ENCODE data around the gene ZFP1.
"Not testable (repeated sequence)": the region's sequence is repeated elsewhere in the genome, so short reads cannot be mapped to it uniquely, and the experiment has no call there.

The ZFP1 gene

DNA sequence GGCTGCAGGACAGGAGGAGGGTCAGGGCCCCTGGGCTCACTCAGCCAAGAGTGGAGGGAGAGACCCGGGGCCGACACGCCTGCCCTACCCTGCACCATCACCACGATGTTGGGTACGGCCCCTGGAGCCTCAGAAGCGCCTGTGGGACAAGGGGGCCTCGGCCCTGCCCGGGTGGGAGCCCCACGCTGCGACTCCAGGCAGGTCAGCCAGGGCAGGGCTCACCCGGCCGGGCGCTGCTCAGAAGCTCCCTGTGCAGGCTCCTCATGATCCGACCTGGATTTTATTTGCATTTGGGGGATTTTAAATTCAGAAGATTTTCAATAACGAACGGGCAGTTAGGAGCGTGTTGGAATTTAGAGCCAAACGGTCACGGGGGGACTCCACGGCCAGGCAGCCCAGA is 56.6 kb downstream of the ZFP1 start:
- not testable (repeated sequence) for DNase-seq (ENCODE audit: low spot score)

- DNase-seq (ENCODE audit: low spot score) = not testable (repeated sequence)
Measured at GRCh38 chr16:75205438-75205837, 57.1 kb downstream of the ZFP1 start.

DNA sequence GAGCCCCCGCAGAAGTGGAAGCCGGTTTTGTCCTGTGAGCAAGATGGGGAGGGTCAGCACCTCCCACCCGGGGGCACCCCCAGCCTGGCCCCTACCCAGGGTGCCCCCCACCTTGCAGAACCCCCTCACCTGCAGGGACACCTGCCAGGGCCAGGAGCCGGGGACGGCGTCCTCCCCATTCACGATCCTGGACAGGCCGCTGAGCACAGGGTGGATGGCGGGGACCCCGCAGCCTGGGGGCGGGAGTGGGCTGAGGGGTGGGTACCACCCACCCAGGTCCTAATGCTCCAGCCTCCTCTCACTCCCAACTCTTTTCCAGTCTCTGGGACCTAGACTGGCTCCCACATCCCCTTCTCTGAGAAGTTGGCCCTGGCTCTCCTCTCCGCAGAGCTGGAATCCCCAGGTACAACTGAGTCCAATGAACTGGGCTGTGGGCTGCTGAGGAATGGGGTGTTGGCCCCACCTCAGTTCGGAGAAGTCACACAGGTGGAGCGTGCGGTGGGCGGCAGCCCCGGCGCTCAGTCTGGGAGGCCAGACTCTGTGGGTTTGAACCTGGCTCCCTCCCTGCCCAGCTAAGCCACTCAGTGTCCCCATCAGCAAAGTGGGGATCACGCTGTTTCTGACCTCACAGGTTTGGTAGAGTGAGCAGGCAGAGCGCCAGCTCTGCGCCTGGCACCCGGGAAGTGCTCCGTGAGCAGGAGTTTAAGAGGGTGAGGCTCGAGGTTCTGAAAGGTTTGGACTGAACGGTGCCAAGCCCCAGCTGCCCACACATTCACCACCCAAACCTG is 57.8 kb downstream of the ZFP1 start:
- DNase-seq (ENCODE audit: low spot score) = not testable (repeated sequence)

DNA sequence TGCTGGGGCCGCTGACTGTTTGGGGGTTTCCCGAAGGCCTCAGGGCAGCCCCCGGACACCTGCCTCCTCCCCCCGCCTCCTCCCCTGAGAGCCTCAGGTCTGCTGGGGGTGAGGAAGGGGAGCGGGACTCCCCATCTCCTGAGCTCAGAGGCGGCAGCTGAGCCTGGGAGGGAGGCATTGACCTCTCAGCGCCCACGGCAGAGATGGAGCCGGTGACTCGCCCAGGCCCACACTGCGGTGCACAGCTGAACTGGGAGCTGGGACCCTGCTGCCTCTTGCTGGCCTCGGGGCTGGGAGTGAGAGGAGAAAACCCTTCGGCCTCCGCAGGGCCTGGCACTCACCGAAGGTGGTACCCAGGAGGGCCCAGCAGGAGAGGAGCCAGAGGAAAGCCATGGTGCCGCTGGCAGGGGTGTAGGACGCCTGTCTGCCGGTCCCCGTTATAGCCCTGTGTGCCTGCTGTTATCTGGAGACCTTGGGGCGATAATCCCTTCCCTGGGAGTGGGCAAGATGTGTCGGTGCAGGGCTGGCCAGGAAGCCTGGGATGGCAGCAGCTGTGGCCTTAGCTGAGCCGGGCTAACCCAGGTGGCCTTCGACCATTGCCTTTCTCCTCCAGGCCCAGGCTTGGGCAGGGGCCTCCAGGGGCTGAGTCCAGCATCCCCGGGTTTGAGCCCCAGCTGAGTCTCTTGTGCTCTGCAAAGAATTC is 58.6 kb downstream of the ZFP1 start, which contains the start of gene CTRB2:
CTRB2 (minus strand) TSS at position 413 of the 703 bp plus-strand sequence; CDS start at position 393, 20 bp downstream.
- DNase-seq (ENCODE audit: low spot score) = no peak

DNA sequence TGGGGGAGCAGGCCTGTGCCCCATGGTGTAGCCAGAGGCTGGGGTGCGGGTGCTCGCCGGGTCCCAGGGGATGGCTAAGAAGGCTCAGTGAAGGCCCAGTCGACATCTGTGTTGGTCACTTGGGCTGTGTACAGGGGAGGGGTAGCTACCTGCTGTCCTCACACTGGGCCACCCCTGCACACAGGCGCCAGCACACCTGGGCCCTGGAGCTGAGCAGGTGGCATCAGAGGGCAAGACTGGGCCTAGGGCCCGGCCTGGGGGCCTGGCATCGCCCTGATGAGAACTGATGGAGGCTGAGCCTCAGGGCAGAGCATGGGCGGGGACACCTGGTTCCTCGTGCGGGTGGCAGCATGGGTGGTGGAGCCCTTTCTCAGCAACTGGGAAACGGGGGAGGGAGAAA is 59.5 kb downstream of the ZFP1 start:
- no peak for DNase-seq (ENCODE audit: low spot score)

DNA sequence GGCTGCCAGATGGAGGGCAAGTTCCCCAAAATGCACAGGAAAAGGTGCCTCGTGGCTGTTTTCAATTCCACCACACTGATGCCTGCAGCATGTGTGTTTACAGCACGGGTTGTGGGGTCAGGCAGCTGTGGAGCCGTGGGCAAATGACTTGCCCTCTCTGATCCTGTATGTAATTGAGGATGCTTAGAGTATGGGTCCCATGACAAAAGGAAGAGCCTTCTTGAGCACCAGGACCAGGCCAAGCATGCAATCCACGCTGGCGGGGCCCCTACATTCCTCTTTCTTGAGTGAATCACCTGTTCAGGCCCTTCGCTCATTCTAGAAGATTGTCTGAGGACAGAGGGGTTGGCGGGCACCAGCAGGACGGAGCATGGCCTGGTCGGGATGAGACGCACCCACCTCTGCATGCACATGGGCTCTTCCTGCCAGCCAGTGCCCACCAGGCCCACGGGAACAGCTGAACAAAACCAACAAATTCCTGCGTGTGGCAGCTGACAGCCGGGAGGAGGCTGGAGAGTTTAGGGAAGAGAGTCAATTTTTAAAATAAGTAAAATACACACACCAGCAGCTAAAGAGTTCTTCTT is 60.0 kb downstream of the ZFP1 start:
- DNase-seq (ENCODE audit: low spot score) = no peak

DNA sequence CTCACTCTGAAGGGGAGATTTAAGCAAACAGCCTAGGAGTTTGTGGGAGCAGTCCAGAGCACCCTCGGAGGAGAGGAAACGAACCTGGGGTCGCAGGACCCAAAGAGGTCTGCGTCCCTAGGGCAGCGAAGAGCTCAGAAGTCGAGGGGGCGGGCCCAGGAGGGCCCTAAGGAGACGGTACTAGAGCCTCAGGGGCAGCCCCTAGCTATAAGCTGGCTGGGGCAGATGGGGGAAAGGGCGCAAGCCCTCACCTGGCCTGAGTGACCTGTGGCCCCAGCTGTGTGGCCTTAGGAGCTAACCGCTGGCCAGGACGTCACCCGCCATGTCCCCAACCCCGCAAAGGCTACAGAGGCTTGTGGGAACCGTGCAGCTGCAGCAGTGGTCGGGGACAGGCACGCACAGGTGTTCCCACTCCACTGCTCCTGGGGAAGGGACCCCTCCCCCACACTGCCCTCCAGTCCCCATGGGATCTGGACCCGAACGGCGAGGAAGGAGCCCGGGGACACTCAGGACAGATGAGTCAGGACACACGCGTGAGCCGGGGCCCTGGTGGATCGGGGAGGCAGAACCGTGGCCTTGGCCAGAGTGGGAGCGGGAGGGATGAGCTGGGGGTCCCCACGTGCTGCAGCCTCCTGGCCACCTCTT is 60.7 kb downstream of the ZFP1 start:
- DNase-seq (ENCODE audit: low spot score) = no peak

DNA sequence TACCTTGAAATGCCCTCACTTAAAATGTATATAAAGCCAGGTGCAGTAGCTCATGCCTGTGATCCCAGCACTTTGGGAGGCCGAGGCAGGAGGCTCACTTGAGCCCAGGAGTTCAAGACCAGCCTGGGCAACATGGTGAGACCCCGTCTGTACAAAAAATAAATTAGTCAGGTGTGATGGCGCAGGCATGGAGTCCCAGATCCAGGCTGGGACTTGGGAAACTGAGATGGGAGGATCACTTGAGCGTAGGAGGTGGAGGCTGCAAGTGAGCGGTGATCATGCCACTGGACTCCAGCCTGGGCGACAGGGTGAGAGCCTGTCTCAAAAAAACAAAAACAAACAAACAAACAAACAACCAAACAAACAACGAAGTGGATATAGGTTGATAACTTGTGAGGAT is 61.2 kb downstream of the ZFP1 start:
- DNase-seq (ENCODE audit: low spot score) = not testable (repeated sequence)

DNA sequence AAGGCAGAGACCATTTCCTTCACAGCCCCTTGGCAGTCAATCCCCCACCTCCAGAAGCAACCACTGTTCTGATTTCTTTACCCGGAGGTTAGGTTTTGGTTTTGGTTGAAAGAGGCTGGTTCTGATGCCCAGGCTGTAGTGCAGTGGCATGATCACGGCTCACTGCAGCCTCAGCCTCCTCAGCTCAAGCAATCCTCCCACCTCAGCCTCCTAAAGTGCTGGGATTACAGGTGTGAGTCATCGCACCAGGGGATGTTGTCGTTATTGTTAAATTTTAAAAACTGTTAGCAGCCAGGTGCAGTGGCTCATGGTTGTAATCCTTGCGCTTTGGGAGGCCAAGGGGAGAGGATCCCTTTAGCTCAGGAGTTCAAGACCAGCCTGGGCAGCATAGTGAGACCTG is 61.6 kb downstream of the ZFP1 start:
- DNase-seq (ENCODE audit: low spot score) = no peak

- not testable (repeated sequence) for DNase-seq (ENCODE audit: low spot score)
Measured at GRCh38 chr16:75211286-75211685, 63.0 kb downstream of the ZFP1 start.

DNA sequence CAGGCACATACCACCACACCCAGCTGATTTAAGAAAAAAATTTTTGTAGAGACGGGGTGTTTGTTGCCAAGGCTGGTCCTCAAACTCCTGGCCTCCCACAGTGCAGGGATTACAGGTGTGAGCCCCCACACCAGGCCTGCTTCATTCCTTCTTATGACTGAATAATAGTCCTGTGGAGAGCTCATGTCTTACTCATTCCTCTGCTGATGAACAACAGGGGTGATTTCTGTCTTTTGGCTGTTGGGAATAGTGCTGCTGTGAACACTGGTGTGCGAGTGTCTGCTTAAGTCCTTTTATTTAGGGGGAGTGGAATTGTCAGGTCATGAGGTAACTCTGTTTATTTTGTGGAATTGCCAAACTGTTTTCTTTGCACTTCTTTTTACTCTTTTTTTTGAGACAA is 67.8 kb downstream of the ZFP1 start:
- DNase-seq (ENCODE audit: low spot score) = no peak

DNA sequence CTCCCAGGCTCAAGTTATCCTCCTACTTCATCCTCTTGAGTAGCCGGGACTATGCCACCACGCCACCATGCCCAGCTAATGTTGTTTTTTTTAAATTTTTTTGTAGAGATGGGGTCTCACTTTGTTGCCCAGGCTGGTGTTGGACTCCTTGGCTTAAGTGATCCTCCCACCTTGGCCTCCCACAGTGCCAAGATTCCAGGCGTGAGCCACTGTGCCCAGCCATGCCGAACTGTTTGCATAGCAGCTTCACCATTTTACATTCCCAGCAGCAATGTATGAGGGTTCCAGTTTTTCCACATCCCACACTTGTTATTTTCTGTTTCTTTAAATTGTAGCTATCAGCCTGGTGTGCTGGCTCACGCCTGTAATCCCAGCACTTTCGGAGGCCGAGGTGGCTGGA is 68.3 kb downstream of the ZFP1 start:
- no peak for DNase-seq (ENCODE audit: low spot score)

DNA sequence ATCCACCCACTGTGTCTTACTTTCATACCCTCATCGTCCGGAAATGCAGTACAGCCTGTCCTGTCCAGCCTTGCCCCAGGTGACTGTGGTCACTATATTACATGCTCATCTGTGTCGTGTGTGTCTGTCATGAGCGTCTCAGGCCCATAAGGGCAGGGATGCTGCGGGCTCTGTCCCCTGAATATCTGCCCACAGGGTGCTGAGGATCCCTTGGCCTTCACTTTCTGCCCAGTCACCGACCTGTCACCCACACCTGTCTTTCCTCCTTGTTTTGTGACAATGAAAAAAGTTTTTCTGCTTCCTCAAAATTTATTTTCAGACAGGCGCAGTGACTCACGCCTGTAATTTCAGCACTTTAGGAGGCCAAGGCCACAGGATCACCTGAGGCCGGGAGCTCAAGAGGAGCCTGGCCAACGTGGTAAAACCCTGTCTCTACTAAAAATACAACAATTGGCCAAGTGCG is 69.1 kb downstream of the ZFP1 start:
- no peak for DNase-seq (ENCODE audit: low spot score)

DNA sequence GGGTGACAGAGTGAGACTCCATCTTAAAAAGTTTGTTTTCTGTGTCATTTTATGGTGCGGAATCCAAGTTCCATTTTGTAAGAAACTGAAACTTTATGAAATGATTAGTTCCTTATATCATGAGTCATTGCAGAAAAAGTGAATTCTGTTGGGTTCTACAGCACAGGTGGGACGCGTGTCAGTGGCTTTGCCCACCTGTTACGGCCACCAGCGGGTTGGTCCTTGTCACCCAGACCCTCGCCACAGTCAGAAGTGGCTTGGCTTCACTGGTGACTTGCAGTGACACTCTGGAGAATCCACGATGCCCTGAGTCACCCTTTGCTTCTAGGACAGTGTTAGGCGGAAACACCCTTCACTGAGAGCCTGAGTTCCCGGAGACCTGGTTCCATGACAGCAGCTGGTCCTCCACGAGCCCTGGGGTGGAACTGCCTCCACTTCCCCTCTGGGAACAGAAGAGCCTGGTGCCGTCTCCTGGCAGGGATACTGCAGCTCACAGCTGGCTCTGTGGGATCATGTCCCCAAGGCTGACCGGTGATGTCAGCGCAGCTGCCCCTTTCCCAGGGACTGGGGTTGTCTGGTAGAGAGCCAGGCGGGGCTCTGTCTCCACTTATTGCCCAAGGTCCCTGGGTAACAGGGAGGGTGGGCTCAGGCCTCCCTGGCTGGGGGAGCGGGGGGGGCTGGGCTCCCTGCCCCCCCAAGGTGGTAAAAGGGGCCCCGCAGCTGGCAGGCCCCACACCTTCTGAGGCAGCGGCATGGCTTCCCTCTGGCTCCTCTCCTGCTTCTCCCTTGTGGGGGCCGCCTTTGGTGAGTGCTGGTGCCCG is 70.1 kb downstream of the ZFP1 start, which contains the start of gene CTRB1:
CTRB1 (plus strand) TSS at position 733 of the 821 bp plus-strand sequence; CDS start at position 753, 20 bp downstream.
- no peak for DNase-seq (ENCODE audit: low spot score)

GRCh38 chr16:75219088-75219487 is 70.8 kb downstream of the ZFP1 start:
- no peak for DNase-seq (ENCODE audit: low spot score)

- no peak for DNase-seq (ENCODE audit: low spot score)
Measured at GRCh38 chr16:75219838-75220237, 71.5 kb downstream of the ZFP1 start.

All from HuH-7.5 (cell line).